Measurements from ENCODE around the gene SMG1.

GRCh38 chr16:18811925-18812324 lies 114.3 kb downstream of the SMG1 start:
- TF ChIP-seq EZH2 (IDR thresholded peaks at IDR 0.05; ENCODE audit: low read length, missing control alignments) = no peak
- TF ChIP-seq CTCF (conservative IDR thresholded peaks at IDR 0.05 in 1 of 2, IDR thresholded peaks at IDR 0.05 in 1 of 2; ENCODE audit: low read depth in 1 of 2, low read length in 2 of 2) = no peak
